NK-92 treated with Interleukin-12 subunit alpha and Interleukin-12 subunit beta, amount 100 ng/mL, for 24 hours (cell line): ENCODE data around the gene ZNF358.

Experiments
- DNase-seq: peaks from one replicate; lab custom pipeline; 2025; lab: John Stamatoyannopoulos, UW

The ZNF358 gene

GRCh38 chr19:7520131-7521051 is 4.5 kb downstream of the ZNF358 start:
- DNase-seq: no peak

- DNase-seq: no peak
These were observed 5.7 kb downstream of the ZNF358 start for GRCh38 chr19:7521551-7522071.

- peak; percentile 98 for DNase-seq
These were observed 6.4 kb downstream of the ZNF358 start, which contains the start of gene MCOLN1 for GRCh38 chr19:7522072-7522922. MCOLN1 (plus strand) TSS chr19:7522624; CDS start chr19:7522751, 127 bp downstream.

GRCh38 chr19:7522923-7523667 is 7.2 kb downstream of the ZNF358 start:
- no peak for DNase-seq

- DNase-seq: no peak
These were observed 8.6 kb downstream of the ZNF358 start for GRCh38 chr19:7524523-7524922.

GRCh38 chr19:7524992-7525739 is 9.3 kb downstream of the ZNF358 start:
- no peak for DNase-seq

GRCh38 chr19:7526059-7526929 is 10.4 kb downstream of the ZNF358 start:
- DNase-seq: no peak

GRCh38 chr19:7527516-7528191 is 11.8 kb downstream of the ZNF358 start:
- DNase-seq: no peak

GRCh38 chr19:7528192-7528519 is 12.3 kb downstream of the ZNF358 start:
- DNase-seq: no peak

- no peak for DNase-seq
These were observed 12.8 kb downstream of the ZNF358 start for GRCh38 chr19:7528522-7529245.

- DNase-seq: no peak
These were observed 13.3 kb downstream of the ZNF358 start for GRCh38 chr19:7529246-7529600.

- DNase-seq: no peak
These were observed 13.9 kb downstream of the ZNF358 start for GRCh38 chr19:7529610-7530490.

GRCh38 chr19:7533281-7533885 is 17.5 kb downstream of the ZNF358 start:
- DNase-seq: no peak

- peak; percentile 71 for DNase-seq
These were observed 18.1 kb downstream of the ZNF358 start for GRCh38 chr19:7533925-7534480.

GRCh38 chr19:7534531-7535046 is 18.7 kb downstream of the ZNF358 start:
- no peak for DNase-seq

- DNase-seq: peak; percentile 91
These were observed 19.4 kb downstream of the ZNF358 start, which contains the start of gene PNPLA6 for GRCh38 chr19:7535047-7535997. PNPLA6 (plus strand) TSS chr19:7535717; CDS start chr19:7535789, 72 bp downstream.
